HG03280 (cell line): Measurements from ENCODE around the gene KBTBD12.

Experiments used
- ATAC-seq: cut with Tn5 transposase; IDR thresholded peaks from one replicate; pipeline ENCODE4 v1.9.1; 2021; ENCODE audit warnings: mild to moderate bottlenecking, moderate library complexity; ENCODE audit not compliant: unreplicated experiment

KBTBD12 gene

DNA sequence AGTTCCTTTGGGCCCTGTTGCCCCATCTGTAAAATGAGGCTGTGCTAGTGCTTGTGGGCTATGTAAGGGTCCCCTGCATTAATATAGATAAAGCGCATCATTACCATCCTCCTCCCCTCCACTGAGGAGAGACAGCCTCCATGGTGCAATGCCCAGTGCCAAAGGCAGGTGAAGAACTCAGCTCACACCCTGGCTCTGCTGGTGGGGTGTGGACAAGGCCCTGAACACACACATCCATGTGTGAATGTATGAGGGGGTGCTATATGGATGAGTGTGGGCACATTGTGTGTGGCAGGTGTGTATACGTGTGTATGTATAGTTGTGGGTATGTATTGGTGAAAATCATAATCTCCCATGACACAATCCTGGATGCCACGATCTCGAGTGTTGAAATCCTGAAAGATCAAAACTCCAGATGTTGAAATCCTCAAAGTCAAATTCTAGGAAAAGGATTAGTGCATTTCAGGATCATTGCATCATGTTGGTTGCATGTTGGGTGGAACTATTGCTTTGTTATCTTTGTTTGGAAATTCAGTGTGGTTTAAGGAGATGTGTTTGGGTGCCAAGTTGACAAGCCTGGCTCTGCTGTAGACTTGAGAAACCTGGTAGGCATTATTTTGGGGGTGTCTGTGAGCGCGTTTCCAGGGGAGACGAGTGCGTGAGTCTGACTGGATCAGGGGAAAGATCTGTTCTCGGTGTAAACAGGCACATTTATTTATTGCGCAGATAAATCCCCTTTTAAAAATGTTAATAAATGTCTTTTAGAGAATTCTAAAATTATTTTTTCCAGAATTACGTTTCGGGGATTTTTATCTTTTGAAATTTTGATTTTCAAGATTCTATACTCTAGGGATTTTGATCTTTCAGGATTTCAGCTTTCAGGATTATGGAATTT, 95.2 kb downstream of the KBTBD12 start:
- no peak for ATAC-seq

- no peak for ATAC-seq
These were observed 96.1 kb downstream of the KBTBD12 start for GRCh38 chr3:128011140-128011539.

DNA sequence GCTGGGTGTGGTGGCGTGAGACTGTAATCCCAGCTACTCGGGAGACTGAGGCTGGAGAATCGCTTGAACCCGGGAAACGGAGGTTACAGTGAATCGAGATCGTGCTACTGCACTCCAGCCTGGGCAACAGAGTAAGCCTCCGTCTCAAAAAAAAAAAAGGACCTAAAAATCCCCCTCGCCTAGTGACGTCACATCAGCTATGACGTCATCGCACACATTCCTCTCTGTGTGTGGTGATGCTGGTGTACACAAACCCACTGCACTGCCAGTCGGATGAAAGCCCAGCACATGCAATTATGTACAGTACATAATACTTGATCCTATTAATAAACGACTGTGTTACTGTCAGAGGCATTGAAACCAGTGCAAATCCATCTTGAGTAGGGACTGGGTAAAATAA, 97.0 kb downstream of the KBTBD12 start:
- no peak for ATAC-seq

- no peak for ATAC-seq
These were observed 99.5 kb downstream of the KBTBD12 start for GRCh38 chr3:128014548-128014947.

DNA sequence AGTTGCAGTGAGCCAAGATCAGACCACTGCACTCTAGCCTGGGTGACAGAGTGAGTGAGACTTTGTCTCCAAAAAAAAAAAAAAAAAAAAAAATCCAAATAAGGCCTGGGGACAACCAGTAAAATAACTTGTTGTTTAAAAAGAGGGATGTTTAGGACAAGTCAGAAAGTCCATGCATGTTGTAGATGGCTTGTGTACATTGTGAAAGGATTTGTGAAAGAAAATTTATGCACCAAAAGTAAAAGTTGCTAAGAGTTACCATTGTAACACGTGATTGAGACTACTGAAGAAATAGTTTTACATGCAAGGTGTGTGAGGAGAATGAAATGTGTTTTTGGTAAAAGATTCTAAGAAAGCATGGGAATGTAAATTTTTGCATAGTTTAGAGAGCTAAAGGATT, 101.5 kb downstream of the KBTBD12 start:
- ATAC-seq = no peak

- no peak for ATAC-seq
These were observed 106.8 kb downstream of the KBTBD12 start for GRCh38 chr3:128021768-128022372.

- no peak for ATAC-seq
These were observed 118.1 kb downstream of the KBTBD12 start for GRCh38 chr3:128033102-128033501.

GRCh38 chr3:128036119-128036518, 121.1 kb downstream of the KBTBD12 start:
- no peak for ATAC-seq
